ENCODE results near the gene RPUSD2. TPM values are rescaled to one million over a fixed set of nuclear protein-coding genes. Genes with fewer than 3 reads are reported as not detected.

RPUSD2 gene
- polyA plus RNA-seq, 1 donor (not counting 4 experiments of a cell fraction or from before 2014, with no cell fraction given): 8.0 TPM

- H2AFZ ChIP-seq (ENCODE audit: control insufficient read depth, low read length): no peak overlapping the region
- no peaks in the 10 kb centered on the region for H3K9me1 ChIP-seq (ENCODE audit: control insufficient read depth, extremely low read depth, insufficient read depth, low read length)
- no peak overlapping the region for H3K9ac ChIP-seq (ENCODE audit: control insufficient read depth, extremely low read depth, insufficient read depth, low read length)
- H3K4me1 ChIP-seq (ENCODE audit: control insufficient read depth, extremely low read depth, insufficient read depth, low read length): peaks cover 6% of the 10 kb centered on the region
- no peaks in the 10 kb centered on the region for H3K9me3 ChIP-seq (ENCODE audit: control insufficient read depth, low read depth, low read length)
- H3K27me3 ChIP-seq (ENCODE audit: control insufficient read depth, extremely low read depth, insufficient read depth, low read length): no peaks in the 10 kb centered on the region
- no peak overlapping the region for H3K4me2 ChIP-seq (ENCODE audit: control insufficient read depth, extremely low read depth, insufficient read depth, low read depth, low read length)
- no peaks in the 10 kb centered on the region for H4K20me1 ChIP-seq (ENCODE audit: control insufficient read depth, extremely low read depth, insufficient read depth, low read length)
- FAIRE-seq: no peak
- no peak overlapping the region for H3K27ac ChIP-seq (ENCODE audit: control insufficient read depth, insufficient read depth, low read length)
- peaks cover 12% of the 10 kb centered on the region for H3K79me2 ChIP-seq (ENCODE audit: control insufficient read depth, insufficient read depth, low read length)
- no peak overlapping the region for H3K4me3 ChIP-seq (ENCODE audit: control insufficient read depth in 2 of 3, extremely low read depth in 1 of 3, insufficient read depth in 2 of 3, low read depth in 1 of 3, low read length in 3 of 3)
- no peak for DNase-seq (ENCODE audit: low read depth, low spot score)
- H3K36me3 ChIP-seq (ENCODE audit: control insufficient read depth in 2 of 2, extremely low read depth in 1 of 2, insufficient read depth in 2 of 2, low read length in 2 of 2): no peaks in the 10 kb centered on the region
- dilution Hi-C loops (cut with MboI; ENCODE audit: extremely low pct_ligation_motif_present, low sequenced_read_pairs): no loop called here
- TF ChIP-seq, protein P1, sequence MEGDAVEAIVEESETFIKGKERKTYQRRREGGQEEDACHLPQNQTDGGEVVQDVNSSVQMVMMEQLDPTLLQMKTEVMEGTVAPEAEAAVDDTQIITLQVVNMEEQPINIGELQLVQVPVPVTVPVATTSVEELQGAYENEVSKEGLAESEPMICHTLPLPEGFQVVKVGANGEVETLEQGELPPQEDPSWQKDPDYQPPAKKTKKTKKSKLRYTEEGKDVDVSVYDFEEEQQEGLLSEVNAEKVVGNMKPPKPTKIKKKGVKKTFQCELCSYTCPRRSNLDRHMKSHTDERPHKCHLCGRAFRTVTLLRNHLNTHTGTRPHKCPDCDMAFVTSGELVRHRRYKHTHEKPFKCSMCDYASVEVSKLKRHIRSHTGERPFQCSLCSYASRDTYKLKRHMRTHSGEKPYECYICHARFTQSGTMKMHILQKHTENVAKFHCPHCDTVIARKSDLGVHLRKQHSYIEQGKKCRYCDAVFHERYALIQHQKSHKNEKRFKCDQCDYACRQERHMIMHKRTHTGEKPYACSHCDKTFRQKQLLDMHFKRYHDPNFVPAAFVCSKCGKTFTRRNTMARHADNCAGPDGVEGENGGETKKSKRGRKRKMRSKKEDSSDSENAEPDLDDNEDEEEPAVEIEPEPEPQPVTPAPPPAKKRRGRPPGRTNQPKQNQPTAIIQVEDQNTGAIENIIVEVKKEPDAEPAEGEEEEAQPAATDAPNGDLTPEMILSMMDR (optimal IDR thresholded peaks at IDR 0.05 in 1 of 3, IDR thresholded peaks at IDR 0.05 in 1 of 3, conservative IDR thresholded peaks at IDR 0.05 in 1 of 3; ENCODE audit: extremely low read depth in 1 of 3, insufficient read depth in 2 of 3, low read length in 3 of 3): no peak
- TF ChIP-seq EZH2 (IDR thresholded peaks at IDR 0.05; ENCODE audit: low read length): no peak
These were observed 21.6 kb downstream of the RPUSD2 start for GRCh38 chr15:40590667-40591050.

GRCh38 chr15:40591389-40591788 lies 22.3 kb downstream of the RPUSD2 start:
- Histone ChIP-seq H3K4me2 (ENCODE audit: control insufficient read depth, extremely low read depth, insufficient read depth, low read depth, low read length) (no peak overlapping the region), H3K79me2 (ENCODE audit: control insufficient read depth, insufficient read depth, low read length) (peaks cover 20% of the 10 kb centered on the region), H3K27me3 (ENCODE audit: control insufficient read depth, extremely low read depth, insufficient read depth, low read length) (no peaks in the 10 kb centered on the region), H2AFZ (ENCODE audit: control insufficient read depth, low read length) (no peak overlapping the region), H3K9me1 (ENCODE audit: control insufficient read depth, extremely low read depth, insufficient read depth, low read length) (no peaks in the 10 kb centered on the region), H3K9me3 (ENCODE audit: control insufficient read depth, low read depth, low read length) (no peaks in the 10 kb centered on the region), H3K9ac (ENCODE audit: control insufficient read depth, extremely low read depth, insufficient read depth, low read length) (no peak overlapping the region), H3K4me1 (ENCODE audit: control insufficient read depth, extremely low read depth, insufficient read depth, low read length) (peaks cover 6% of the 10 kb centered on the region), H3K27ac (ENCODE audit: control insufficient read depth, insufficient read depth, low read length) (no peak overlapping the region), H3K36me3 (ENCODE audit: control insufficient read depth in 2 of 2, extremely low read depth in 1 of 2, insufficient read depth in 2 of 2, low read length in 2 of 2) (no peaks in the 10 kb centered on the region), H3K4me3 (ENCODE audit: control insufficient read depth in 2 of 3, extremely low read depth in 1 of 3, insufficient read depth in 2 of 3, low read depth in 1 of 3, low read length in 3 of 3) (no peak overlapping the region), H4K20me1 (ENCODE audit: control insufficient read depth, extremely low read depth, insufficient read depth, low read length) (no peaks in the 10 kb centered on the region)
- dilution Hi-C loops (cut with MboI; ENCODE audit: extremely low pct_ligation_motif_present, low sequenced_read_pairs): no loop called here
- no peak for DNase-seq (ENCODE audit: low read depth, low spot score)
- no peak for FAIRE-seq
- TF ChIP-seq, protein P1 (optimal IDR thresholded peaks at IDR 0.05 in 1 of 3, IDR thresholded peaks at IDR 0.05 in 1 of 3, conservative IDR thresholded peaks at IDR 0.05 in 1 of 3; ENCODE audit: extremely low read depth in 1 of 3, insufficient read depth in 2 of 3, low read length in 3 of 3): no peak
- no peak for TF ChIP-seq EZH2 (IDR thresholded peaks at IDR 0.05; ENCODE audit: low read length)

Data from keratinocyte (primary cell).